ENCODE data around the gene RRP1B. TPM values are rescaled to one million over a fixed set of nuclear protein-coding genes. Genes with fewer than 3 reads are reported as not detected.

The RRP1B gene
- total RNA-seq, 1 experiment from 2014 or later = 26.3 TPM

DNA sequence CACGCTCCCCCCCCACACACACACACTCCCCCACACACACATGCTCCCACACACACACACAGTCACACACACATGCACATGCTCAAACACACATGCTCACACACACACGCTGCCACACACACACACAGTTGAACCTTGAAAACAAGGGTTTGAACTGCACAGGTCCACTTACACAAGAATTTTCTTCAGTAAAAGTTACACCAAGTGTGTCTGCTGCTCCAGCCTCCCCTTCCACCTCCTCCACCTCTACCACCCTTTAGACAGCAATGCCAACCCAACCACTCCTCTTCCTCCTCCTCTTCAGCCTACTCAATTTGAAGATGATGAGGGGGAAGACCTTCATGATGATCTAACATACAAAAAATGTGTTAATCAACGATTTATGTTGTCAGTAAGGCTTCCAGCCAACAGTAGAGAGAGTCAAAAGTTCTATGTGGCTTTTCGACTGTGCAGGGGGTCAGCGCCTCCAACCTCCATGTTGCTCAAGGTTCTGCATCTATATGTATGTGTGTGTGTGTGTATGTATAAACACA, 26.9 kb upstream of the RRP1B start:
- CTCF ChIA-PET = no interaction called here

DNA sequence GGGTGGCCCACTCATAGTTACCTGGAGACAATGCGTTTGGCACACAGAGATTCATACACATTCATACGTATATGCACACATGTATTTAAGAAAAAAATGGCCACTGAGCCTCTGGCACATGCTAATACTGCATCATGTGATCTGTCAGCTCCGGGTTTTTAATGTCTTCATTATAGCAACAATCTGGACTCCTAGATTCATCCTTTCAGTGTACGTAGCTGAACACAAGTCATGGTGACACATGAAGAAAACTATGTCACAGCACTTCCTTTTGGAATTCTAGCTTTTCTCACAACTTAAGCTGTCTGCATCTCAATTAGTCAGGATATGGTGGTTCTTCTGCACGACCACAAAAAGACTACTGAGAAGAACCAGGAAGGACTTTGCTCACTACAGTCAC, 24.7 kb upstream of the RRP1B start:
- Histone ChIP-seq H3K36me3 (ENCODE audit: low read depth) (no peaks in the 10 kb centered on the region), H3K4me1 (replicated peaks; ENCODE audit: insufficient read depth) (peaks cover 7% of the 10 kb centered on the region), H3K9me2 (ENCODE audit: insufficient read depth) (no peaks in the 10 kb centered on the region), H3K4me2 (no peak overlapping the region), H4K20me1 (ENCODE audit: insufficient read depth) (no peaks in the 10 kb centered on the region), H3K4me3 (no peak overlapping the region), H3K27me3 (ENCODE audit: insufficient read depth, low read depth) (no peaks in the 10 kb centered on the region), H3K79me2 (ENCODE audit: low read depth) (no peaks in the 10 kb centered on the region), H3F3A (ENCODE audit: insufficient read depth, low read depth) (peaks cover 9% of the 10 kb centered on the region), H3K9me3 (ENCODE audit: insufficient read depth, low read depth) (no peaks in the 10 kb centered on the region), H2AFZ (no peak overlapping the region), H3K27ac (no peak overlapping the region)
- ChIA-PET POLR2A (ENCODE audit: unreplicated experiment) (interaction anchor here (0.6 kb wide), 1 partner anchor 36 kb away, joined by 5 read pairs; no protein-coding TSS in a partner anchor), CTCF (no interaction called here)
- intact Hi-C loops (cut with micrococcal nuclease; ENCODE audit: unreplicated experiment) = no loop called here
- no peak for TF ChIP-seq EZH2 (IDR thresholded peaks at IDR 0.05; ENCODE audit: low read depth)
- TF ChIP-seq, protein P1, sequence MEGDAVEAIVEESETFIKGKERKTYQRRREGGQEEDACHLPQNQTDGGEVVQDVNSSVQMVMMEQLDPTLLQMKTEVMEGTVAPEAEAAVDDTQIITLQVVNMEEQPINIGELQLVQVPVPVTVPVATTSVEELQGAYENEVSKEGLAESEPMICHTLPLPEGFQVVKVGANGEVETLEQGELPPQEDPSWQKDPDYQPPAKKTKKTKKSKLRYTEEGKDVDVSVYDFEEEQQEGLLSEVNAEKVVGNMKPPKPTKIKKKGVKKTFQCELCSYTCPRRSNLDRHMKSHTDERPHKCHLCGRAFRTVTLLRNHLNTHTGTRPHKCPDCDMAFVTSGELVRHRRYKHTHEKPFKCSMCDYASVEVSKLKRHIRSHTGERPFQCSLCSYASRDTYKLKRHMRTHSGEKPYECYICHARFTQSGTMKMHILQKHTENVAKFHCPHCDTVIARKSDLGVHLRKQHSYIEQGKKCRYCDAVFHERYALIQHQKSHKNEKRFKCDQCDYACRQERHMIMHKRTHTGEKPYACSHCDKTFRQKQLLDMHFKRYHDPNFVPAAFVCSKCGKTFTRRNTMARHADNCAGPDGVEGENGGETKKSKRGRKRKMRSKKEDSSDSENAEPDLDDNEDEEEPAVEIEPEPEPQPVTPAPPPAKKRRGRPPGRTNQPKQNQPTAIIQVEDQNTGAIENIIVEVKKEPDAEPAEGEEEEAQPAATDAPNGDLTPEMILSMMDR (conservative IDR thresholded peaks at IDR 0.05) = no peak
- no TSS peak for BruUV-seq (replicated peaks)
- DNase-seq = no peak

More for the DNA sequence above, 26.9 kb upstream of the RRP1B start:
- Histone ChIP-seq H3K4me3 (no peak overlapping the region), H3K4me2 (no peak overlapping the region), H2AFZ (no peak overlapping the region), H3F3A (ENCODE audit: insufficient read depth, low read depth) (no peaks in the 10 kb centered on the region), H3K4me1 (replicated peaks; ENCODE audit: insufficient read depth) (no peaks in the 10 kb centered on the region), H3K9me3 (ENCODE audit: insufficient read depth, low read depth) (no peaks in the 10 kb centered on the region), H3K79me2 (ENCODE audit: low read depth) (no peaks in the 10 kb centered on the region), H3K36me3 (ENCODE audit: low read depth) (no peaks in the 10 kb centered on the region), H3K27me3 (ENCODE audit: insufficient read depth, low read depth) (no peaks in the 10 kb centered on the region), H3K9me2 (ENCODE audit: insufficient read depth) (no peaks in the 10 kb centered on the region), H4K20me1 (ENCODE audit: insufficient read depth) (no peaks in the 10 kb centered on the region), H3K27ac (no peak overlapping the region)
- intact Hi-C loops (cut with micrococcal nuclease; ENCODE audit: unreplicated experiment) = no loop called here
- POLR2A ChIA-PET (ENCODE audit: unreplicated experiment) = no interaction called here
- no peak for TF ChIP-seq EZH2 (IDR thresholded peaks at IDR 0.05; ENCODE audit: low read depth)
- TF ChIP-seq, protein P1 (conservative IDR thresholded peaks at IDR 0.05) = no peak
- no peak for DNase-seq
- BruUV-seq (replicated peaks) = no TSS peak

DNA sequence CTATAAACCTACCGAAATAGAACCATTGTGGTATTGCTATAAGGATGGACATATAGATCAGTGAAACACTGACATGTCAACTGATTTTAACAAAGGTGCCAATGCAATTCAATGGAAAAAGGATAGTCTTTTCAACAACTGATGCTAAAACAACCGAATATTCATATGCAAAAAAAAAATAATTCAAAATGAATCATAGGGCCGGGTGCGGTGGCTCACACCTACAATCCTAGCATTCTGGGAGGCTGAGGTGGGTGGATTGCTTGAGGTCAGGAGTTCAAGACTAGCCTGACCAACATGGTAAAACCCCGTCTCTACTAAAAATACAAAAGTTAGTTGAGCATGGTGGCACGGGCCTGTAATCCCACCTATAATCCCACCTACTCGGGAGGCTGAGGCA, 23.9 kb upstream of the RRP1B start:
- no peak for TF ChIP-seq EZH2 (IDR thresholded peaks at IDR 0.05; ENCODE audit: low read depth)
- TF ChIP-seq, protein P1 (conservative IDR thresholded peaks at IDR 0.05) = no peak
- H3K27ac ChIP-seq = no peak overlapping the region
- DNase-seq = no peak
- H3K9me3 ChIP-seq (ENCODE audit: insufficient read depth, low read depth) = no peaks in the 10 kb centered on the region
- no peaks in the 10 kb centered on the region for H3K36me3 ChIP-seq (ENCODE audit: low read depth)
- H3K79me2 ChIP-seq (ENCODE audit: low read depth) = no peaks in the 10 kb centered on the region
- no TSS peak for BruUV-seq (replicated peaks)
- POLR2A ChIA-PET (ENCODE audit: unreplicated experiment) = no interaction called here
- no peaks in the 10 kb centered on the region for H3K27me3 ChIP-seq (ENCODE audit: insufficient read depth, low read depth)
- peaks cover 16% of the 10 kb centered on the region for H3K4me1 ChIP-seq (replicated peaks; ENCODE audit: insufficient read depth)
- CTCF ChIA-PET = no interaction called here
- H3K4me3 ChIP-seq = no peak overlapping the region
- H3K4me2 ChIP-seq = no peak overlapping the region
- H3F3A ChIP-seq (ENCODE audit: insufficient read depth, low read depth) = peaks cover 17% of the 10 kb centered on the region
- intact Hi-C loops (cut with micrococcal nuclease; ENCODE audit: unreplicated experiment) = no loop called here
- no peaks in the 10 kb centered on the region for H4K20me1 ChIP-seq (ENCODE audit: insufficient read depth)
- H3K9me2 ChIP-seq (ENCODE audit: insufficient read depth) = no peaks in the 10 kb centered on the region
- H2AFZ ChIP-seq = no peak overlapping the region
